NOMO-1 (cell line): ENCODE data around the gene TMEM204.

ENCODE experiments used
- DNase-seq, 2 experiments: peaks; one replicate each; lab custom pipeline; 2025; ENCODE audit not compliant: unreplicated experiment in 2 of 2; lab: John Stamatoyannopoulos, UW

The TMEM204 gene

GRCh38 chr16:1498899-1499676, 34.4 kb upstream of the TMEM204 start:
- no peak for DNase-seq

DNA sequence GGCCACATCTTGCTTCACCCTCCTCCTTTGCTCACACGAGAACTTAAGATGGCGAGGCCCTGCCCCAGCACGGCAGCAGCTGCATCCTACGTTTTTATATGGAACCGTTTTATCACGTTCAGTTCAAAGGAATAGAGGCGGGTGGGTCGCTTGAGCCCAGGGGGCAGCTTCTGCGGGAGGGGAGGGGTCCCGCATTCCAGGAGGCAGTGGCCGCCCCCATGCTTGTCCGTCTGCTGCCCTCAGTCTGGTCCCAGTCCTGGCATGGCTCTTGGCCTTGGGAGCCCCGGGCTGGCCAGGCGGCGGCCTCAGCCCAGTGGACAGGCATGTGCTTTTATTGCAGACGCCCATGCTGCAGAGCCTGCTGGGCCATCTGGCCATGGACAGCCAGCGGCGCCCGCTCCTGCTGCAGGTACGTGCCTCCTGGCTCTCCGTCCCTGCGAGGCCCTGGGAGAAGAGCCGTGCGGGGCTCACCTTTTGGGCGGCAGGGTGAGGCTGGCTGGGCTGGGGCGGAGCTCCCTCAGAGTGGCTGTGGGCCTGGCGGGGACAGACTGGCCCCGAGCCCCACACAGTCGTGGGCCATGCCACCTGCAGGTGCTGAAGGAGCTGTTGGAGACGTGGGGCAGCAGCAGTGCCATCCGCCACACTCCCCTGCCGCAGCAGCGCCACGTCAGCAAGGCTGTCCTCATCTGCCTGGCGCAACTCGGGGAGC, 33.6 kb upstream of the TMEM204 start:
- no peak for DNase-seq

GRCh38 chr16:1500465-1501150, 32.9 kb upstream of the TMEM204 start:
- no peak for DNase-seq

DNA sequence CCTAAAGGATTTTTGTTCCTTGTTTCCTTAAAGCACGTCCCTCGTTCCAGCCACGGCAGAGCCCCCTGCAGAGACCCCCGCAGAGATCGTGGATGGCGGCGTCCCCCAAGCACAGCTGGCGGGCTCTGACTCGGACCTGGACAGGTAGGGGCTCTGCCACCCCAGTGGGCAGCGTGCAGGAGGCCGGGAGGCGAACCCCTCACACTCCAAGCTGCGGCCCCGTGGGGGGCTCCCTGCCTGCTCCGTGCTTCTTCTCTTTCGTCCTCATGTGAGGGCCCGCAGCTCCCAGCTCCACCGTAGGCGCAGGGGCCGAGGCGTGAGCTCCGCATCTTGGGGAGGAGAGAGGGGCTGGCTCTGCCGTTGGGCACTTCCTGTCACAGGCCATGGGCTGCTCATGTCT, 31.8 kb upstream of the TMEM204 start:
- no peak for DNase-seq

GRCh38 chr16:1502092-1503004, 31.1 kb upstream of the TMEM204 start:
- DNase-seq: no peak

DNA sequence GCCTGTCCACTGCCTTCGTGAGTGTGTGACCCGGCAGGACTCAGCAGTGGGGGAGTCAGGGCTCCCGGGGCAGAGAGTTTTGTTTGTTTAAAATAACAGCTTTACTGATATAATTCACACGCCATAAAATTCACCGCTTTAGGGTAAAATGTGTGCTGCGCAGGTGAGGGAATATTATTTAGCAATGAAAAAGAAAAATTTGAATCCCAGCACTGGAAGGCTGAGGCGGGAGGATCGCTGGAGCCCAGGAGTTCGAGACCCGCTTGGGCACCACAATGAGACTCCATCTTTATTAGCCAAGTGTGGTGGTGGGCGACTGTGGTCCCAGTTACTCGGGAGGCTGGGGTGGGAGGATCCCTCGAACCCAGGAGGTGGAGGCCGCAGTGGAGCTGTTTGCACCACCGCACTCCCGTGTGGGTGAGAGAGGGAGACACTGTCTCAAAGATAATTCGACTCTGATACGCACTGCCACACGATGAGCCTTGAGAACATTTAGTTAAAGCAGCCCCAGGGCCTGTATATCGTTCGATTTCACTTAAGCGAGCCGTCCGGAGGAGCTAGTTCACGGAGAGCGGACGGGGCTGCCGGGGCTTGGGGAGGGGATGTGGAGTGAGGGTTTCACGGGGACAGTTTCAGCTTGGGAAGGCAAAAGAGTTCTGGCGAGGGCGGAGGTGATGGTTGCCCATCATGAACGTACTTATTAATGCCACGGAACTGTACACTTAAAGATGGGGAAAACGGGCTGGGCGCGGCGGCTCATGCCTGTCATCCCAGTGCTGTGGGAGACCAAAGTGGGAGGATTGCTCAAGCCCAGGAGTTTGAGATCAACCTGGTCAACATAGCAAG, 30.1 kb upstream of the TMEM204 start:
- DNase-seq: no peak

DNA sequence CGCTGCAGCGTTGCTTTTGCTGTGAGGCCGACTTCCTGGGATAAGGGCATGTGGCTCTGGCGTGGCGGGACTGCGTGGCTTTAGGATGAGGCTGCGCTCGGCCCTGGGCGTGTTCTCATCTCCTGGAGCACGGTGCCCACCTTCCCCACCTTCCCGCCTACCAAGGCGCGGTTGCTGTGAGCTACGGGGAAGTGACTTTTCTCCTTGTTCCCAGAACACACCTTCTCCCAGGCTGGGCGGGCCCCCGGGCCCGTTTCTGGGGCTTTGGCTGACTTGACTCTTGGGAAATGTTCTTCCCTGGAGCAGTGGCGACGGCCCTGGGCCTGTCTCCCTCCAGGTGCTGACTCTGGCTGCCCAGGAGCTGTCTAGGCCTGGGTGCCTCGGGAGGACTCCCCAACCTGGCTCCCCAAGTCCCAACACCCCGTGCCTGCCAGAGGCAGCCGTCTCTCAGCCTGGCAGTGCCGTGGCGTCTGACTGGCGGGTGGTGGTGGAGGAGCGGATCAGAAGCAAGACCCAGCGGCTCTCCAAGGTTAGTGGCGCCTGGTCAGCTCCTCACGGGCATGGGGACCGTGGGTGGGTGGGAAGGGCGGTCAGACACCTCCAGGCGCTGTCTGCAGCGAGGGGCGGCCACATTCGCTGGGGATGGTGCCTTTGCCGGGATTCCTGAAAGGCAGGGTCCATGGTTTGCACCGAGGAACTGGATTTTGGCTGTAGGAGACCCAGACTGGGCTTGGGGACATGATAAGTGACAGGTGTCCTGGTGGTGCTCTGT, 28.2 kb upstream of the TMEM204 start:
- no peak for DNase-seq

- DNase-seq: no peak
These were observed 27.6 kb upstream of the TMEM204 start for GRCh38 chr16:1505912-1506311.

GRCh38 chr16:1506494-1507213, 26.8 kb upstream of the TMEM204 start:
- DNase-seq: no peak

GRCh38 chr16:1508494-1509187, 24.8 kb upstream of the TMEM204 start:
- DNase-seq: no peak

DNA sequence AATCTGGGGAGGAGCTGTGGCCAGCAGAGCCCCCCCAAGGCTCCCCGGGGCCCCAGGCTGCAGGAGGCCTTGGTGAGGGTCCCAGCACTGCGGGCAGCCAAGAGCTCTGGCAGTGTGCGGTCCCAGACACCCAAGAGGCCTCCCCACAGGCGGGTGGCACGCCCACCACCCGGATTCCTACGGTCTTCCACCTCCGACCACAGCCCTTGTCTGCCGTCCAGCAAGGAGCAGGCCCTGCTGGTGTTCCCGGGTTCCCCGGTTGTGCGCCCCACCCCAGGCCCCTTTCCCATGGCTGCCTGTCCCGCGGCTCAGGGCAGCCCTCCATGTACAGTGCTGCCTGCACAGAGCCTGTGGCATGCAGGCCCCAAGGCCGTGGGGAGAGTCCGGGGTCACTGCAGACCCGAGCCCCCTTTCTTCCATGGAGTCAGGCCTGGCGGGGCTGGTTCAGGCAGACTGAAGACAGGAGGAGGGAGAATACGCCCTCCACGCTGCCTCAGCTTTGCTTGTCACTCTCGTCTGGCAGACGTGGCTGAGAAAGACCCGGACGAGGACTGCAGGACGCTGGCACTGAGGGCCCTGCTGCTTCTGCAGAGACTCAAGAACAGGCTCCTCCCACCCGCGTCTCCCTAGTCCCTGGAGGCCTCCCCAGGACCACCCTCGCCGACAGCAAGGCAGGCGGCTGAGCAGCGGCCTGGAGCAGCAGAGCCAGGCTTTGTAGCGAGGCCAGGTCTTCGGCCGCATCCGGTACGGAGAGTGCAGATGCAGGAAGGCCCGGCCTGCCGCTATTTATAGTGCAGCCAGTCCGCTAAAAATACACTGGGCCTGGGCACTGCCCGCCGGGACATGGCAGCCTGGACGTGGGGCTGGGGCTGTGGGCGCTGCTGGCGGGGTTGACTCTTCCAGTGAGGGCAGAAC, 23.9 kb upstream of the TMEM204 start:
- no peak for DNase-seq

- DNase-seq: no peak
These were observed 23.2 kb upstream of the TMEM204 start for GRCh38 chr16:1510272-1510671.

DNA sequence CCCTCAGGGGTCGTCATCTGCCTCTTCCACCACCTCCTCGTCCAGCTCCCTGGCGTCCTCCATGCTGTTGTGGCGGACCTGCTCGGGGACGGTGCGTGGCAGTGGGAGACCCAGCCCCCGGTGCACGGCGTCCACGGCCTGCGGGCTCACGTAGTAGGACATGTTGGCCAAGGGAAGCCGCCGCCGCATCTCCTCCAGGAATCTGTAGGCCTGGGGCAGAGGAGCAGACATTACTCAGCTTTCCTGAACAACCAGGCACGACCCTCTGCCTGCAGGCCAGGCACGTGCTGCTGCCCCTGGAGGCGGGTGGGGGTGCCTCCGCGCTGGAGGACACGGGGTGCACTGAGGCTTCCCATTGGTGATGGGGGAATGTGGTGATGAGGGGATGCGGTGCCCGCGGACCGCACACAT, 22.5 kb upstream of the TMEM204 start:
- no peak for DNase-seq

GRCh38 chr16:1511662-1512569, 21.6 kb upstream of the TMEM204 start:
- DNase-seq: no peak

GRCh38 chr16:1512774-1513173, 20.7 kb upstream of the TMEM204 start:
- DNase-seq: no peak

DNA sequence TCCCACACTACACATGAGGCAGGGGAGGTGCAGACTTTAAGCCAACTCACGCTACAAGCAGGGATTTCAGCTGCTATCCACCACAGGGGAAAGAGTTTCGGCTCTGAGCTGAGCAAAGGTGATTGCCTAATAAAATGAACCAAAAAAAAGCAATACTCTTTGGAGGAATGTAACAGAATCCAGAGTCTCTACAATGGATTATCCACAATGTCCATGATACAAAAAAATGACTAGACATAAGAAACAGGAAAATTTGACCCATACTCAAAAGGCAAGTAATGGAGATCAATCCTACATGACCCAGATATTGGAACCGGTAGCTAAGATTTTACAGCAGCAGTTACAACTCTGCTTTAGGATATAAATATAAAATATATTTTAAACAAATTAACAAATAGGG, 19.0 kb upstream of the TMEM204 start:
- no peak for DNase-seq
